WI38 (cell line): ENCODE measurements around the gene CXCR4.

ENCODE experiments used
- H3K4me3 ChIP-seq: 2 replicates; pipeline ENCODE4 v1.5.1; 2011; ENCODE audit warnings: low read depth, mild to moderate bottlenecking, control low read depth, low read length
- CTCF ChIP-seq: IDR thresholded peaks from 2 replicates; pipeline ENCODE4 v1.5.1; 2012; ENCODE audit warnings: low read depth, mild to moderate bottlenecking, control low read depth, low read length

CXCR4 gene

GRCh38 chr2:136135921-136136906 lies 18.3 kb upstream of the CXCR4 start:
- H3K4me3 ChIP-seq = no peak overlapping the region
- TF ChIP-seq CTCF = no peak

DNA sequence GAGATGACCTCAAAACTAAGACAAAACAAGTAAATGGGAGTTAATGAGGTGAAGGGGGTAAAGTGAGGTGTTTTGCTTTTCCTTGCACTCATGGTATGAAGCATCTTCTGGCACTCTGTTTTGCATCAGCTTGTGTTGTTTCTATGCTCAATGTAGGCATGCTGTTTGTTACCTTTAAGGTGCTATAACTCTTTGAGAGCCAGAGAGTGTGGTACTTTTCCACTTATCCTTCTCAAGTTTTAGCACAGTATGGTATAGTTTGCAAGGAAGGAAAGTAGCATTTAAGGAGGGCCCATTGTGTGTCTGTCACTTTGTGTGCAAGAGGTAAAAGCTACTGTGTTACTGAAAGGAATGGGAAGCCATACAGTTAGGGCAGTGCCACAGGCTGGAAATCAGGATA lies 17.5 kb upstream of the CXCR4 start:
- TF ChIP-seq CTCF = no peak
- no peak overlapping the region for H3K4me3 ChIP-seq

DNA sequence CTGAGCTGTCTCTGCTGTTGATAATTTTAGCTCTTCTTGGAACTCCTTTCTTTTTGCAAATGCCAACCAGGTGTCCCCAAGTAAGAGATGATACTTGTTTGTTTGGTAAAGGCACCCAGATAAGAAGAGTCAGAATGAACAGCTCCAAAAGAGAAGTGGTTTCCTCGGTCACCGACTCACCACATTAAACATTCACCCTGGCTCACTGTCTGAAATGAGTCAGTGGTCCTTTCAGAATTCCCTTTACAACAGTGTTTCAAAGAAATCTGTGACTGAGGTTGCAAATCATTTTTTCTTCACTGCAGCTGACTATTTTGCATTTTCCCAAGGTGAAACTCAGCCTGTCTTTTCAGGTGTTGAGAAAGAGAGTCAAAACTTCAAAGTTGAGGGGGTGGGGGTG lies 16.2 kb upstream of the CXCR4 start:
- no peak overlapping the region for H3K4me3 ChIP-seq
- TF ChIP-seq CTCF = no peak

GRCh38 chr2:136133586-136133985 lies 15.6 kb upstream of the CXCR4 start:
- H3K4me3 ChIP-seq = no peak overlapping the region
- no peak for TF ChIP-seq CTCF

DNA sequence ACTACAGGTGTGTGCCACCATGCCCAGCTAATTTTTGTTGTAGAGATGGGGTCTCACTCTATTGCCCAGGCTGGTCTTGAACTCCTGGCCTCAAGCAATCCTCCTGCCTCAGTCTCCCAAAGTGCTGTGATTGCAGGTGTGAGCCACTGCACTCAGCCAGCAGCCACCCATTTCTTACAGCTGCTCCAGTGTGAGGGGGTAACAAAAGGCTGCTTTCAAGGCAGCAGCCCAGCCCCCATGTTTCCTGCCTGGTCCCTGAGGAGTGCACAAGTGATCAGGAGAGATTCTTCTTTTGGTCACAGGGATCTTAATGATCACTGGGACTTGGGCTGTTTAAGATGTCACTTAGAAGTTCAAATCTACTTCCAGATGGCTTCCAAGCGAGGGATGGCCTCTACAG lies 15.2 kb upstream of the CXCR4 start:
- TF ChIP-seq CTCF = no peak
- H3K4me3 ChIP-seq = no peak overlapping the region

DNA sequence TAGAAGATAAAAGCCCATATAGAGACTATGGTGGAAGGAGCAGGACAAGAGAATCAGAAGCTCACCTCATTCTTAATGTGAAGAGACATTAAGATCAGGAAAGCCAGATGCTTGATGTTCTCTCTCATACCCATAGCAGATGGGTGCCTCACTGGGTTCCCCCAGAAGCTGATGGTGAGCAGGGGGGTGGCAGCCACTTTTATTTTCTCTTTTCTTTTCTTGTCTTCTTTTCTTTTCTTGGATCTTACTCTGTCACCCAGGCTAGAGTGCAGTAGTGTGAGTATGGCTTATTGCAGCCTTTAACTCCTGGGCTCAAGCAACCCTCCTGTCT lies 14.8 kb upstream of the CXCR4 start:
- no peak overlapping the region for H3K4me3 ChIP-seq
- no peak for TF ChIP-seq CTCF

DNA sequence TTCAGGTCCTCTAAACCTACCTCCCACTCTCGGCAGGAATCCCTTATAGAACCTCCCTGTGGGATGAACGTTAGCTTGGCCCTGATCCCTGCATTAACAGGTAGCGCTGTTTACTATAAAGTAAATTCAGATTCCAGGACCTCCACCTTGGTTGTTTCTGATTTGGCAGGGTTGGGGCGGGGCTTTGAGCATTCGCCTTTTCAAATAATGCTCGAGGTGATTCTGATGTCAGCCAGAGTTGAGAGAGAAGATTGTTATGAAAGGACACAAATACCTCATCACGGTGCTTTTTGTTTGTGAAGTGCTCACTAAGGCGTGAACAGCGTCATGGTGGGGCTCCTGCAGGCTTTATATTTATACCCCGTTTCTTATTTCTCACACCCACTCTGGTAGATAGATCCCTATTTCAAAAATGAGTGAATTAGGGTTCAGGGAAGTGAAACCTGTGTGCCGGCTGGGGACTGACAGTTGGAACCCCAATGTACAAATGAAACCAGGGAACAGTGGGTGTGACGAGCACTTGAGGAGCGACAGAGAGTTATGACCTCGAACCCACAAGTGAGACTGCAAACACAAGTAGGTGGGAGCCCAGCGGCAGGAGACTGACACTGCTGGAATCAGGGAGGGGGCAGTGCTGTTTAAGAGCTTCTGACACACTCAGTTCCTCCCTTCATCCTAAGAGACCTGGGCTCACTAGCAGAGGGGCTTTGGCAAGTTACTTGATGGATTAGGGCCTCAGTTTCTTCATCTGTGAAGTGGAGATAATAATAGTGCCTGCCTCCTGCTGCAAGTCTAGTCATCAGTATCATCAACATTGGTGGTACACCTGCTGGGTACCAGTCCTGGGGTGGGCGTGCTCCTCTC lies 14.2 kb upstream of the CXCR4 start:
- no peak overlapping the region for H3K4me3 ChIP-seq
- no peak for TF ChIP-seq CTCF
